HG02840 (cell line): ENCODE data around the gene PRDM16.

Experiments
- ATAC-seq: cut with Tn5 transposase; IDR thresholded peaks from one replicate; pipeline ENCODE4 v1.9.1; 2021; ENCODE audit warnings: mild to moderate bottlenecking, moderate library complexity, moderate number of reproducible peaks; ENCODE audit not compliant: unreplicated experiment, low FRiP score

PRDM16 gene

DNA sequence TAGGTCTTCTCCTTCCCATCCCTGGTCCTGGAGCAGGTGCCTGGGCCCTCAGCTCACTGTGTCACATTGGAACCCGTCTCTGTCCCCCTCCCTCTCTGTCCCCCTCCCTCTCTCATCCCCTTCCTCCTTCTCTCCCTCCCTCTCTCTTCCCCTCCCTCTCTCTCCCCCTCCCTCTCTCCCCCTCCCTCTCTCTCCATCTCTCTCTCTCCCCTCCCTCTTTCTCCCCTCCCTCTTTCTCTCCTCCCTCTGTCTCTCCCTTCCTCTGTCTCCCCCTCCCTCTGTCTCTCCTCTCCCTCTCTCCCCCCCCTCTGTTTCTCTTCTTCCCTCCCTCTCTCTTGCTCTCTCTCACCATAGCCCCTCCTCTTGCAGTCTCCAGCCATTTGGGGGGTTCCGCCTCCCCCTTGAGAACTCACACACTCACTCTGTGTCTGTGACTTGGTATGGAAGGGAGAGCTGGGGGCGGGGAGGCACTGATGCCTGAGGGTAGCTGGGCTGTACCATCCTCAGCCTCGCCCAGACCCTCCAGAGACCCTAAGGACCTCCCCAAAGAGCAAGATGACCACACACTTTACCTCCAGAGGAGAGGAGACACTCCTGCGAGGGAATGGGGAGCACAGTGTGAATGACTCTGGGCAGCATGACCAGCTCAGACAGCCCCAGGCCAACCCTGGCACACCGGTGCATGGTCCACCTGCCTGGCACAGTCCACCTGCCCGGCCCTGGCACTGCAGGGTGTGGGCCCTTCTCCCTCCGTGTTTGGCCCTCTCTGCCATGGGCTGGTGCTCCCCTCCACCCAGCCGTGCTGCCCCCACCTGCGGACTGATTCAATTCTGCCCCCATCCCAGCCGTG lies 282.7 kb downstream of the PRDM16 start:
- no peak for ATAC-seq

DNA sequence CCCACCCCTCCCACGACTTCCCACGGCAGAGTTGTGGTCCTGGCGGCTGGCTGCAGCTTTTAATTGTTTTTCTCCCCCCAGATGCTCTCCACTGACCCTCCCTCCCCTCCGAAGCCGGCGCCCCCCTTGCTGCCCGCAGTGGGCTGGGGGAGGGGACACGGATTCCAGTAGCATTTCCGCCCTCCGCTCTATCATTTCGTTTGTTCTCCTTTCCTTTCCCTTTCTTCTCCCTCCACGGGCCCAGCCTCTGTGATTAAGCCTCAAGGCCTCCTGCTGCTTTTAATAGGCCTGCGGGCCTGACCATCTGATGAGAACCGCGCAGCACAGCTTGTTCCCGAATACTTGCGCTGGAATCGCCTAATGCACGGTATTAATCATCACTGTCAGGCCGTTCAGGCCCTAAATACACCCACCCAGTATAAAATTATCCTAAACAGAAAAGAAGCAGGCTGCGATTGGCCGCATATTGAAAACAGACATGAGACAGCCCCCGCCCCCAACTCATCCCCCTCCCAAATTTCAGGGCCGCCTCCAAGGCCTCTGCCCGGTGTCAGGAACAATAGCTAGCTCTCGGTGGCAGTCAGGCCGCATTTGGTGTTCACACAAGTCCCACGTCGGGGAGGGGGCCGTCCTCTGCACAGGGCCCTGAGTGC lies 283.4 kb downstream of the PRDM16 start:
- no peak for ATAC-seq

DNA sequence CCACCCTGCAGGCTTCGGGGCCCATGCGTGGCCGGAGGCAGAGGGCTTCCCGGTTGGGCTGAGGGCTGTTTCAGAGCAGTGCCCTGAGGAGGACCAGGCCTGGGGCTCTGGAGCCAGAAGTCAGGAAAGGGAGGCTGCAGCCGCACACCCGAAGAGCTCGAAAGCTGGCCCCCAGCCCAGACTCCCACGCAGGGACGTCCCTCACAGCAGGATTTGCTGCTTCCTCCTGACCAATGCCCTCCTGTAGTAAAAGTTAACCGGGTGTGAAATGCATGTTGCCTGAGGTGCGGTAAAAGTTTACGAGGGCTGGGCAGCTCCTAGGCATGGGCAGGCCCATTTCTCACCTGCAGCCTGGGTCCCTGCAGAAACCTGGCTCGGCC lies 283.9 kb downstream of the PRDM16 start:
- no peak for ATAC-seq

DNA sequence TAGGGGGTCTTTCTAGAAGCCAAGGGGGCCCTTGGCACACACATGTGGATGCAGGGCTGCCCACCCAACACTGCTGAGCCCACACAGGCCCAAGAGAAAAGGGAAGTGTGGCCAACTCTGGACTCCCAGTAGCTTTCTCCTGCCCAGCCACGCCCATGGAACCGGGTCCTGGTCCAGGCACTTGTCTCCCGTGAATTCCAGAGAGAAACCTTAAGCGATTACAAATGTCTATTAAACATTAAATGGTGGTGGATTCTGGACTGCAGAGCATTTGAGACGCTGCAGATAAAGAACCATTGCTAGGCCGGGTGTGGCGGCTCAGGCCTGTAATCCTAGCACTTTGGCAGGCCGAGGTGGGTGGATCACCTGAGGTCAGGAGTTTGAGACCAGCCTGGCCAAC lies 284.9 kb downstream of the PRDM16 start:
- no peak for ATAC-seq

DNA sequence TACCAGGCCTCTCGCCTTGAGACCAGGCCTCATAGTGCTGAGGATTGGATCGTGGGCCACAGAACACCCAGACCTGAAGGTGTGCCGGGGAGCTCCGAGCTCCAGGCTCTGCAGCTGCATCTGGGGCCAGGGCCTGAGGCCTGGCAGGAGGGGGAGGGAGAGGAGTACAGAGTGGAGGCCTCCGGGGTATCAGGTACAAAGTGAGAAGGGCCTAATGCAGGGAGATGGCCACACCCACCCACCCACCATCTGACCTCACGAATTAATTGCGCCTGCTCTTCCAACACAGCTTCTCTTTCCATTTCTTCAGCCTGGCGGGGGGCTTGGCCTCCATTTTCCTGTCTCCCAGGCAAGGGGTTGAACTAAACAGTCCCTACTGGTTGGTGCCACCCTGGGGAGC lies 286.1 kb downstream of the PRDM16 start:
- no peak for ATAC-seq

DNA sequence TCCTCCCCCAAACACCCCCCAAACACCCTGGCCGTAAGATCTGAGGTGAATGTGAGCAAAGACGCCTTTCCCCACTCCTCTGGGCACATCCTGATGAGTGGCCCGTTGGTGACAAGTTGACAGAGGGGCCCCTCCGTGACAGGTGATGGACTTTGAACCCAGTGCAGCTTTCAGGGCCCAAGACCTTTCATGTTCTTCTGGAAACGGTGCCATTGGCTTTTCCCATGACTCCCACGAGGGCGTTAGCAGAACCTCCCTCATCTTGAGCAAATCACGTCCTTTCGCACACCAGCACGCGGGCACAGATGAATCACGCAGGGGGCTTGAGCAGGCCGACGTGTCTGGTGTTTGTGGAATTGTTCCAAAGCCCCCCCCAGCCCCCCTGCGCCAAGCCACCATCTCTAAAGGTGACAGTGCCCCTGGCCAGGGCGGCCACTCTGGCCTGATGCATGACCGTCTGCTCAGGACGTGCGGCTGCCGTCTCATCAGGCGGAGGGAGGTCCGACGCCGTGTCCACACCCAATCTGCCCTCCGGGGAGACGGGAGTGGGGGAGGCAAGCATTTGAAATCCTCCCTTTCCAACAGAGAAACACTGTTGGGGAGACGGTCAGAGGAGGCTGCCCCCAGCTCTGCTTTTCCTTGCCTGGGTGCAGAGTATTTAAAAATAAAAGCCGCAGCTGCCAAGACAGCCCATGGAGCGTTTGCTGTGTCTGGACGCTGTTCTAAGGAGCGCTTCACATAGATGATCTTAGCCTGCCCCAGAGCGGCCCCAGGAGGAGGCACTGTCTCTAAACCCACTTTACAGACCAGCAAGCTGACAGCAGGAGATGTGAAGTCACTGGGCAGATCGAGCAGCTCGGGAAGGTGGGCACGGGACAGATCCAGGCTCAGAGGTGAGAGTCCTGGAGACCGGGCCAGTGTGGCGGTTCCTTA lies 287.2 kb downstream of the PRDM16 start:
- no peak for ATAC-seq

DNA sequence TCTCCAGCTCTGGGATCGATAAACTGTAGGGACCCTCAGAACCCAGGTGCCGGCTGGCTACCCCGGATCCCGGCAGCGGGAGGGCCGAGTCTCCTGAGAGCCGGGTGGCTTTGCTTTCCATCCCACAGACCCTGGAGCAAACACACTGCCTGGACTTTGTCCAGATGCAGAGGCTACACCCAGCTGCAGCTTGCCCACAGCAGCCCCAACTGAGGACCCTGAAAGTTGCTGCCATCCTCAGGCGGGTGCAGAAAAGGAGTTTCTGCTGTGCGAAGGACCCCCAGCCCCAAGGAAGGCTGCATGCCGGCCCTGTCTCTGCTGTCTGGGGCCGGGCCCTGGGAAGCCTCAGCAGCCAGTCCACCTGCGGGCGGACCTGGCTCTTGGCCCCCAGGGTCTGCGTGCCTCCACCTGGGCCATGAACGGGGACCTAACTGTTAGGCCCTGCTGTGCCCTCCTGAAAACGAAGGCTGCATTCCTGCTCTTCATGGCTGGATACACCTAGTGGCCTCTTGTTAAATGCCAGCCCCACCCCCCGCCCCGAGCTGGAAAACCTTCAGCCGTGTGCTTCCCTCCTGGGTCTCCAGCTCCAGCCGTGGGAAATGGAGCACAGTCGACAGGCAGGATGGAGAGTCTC lies 287.9 kb downstream of the PRDM16 start:
- ATAC-seq: no peak

DNA sequence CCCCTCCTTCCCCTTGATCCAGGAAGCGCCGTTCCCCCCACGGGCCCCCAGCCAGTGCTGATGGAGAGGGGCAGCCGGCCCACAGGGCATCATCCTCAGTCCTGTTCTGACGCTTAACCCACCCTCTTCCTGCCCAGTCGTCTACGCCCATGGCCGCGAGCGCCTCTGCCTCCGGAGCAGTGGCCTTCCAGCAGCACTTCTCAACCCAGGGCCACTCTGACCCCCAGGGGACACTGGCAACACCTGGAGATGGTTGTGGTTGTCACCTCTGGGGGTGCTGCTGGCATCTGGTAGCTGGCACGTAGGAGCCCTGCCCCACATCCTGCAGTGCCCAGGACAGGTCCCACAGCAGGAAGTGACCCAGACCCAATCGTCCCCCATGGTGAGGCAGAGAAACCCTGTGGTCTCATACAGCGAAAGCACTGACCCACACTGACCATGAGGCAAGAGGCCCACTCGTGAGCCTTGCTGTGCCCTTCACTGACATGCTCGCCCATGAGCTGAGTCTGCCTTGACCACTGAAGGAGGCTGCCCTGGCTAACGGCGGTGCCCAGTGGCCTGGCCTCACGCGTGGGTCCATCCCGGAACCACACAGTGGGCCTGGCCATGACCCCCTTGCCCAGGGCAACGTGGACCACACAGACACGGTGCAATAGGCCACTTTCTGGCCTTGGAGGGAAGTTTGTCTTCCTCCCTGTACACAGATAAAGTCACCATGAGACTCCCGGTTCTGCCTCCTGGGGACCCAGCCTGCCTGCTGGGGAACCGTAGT lies 288.7 kb downstream of the PRDM16 start:
- ATAC-seq: no peak

DNA sequence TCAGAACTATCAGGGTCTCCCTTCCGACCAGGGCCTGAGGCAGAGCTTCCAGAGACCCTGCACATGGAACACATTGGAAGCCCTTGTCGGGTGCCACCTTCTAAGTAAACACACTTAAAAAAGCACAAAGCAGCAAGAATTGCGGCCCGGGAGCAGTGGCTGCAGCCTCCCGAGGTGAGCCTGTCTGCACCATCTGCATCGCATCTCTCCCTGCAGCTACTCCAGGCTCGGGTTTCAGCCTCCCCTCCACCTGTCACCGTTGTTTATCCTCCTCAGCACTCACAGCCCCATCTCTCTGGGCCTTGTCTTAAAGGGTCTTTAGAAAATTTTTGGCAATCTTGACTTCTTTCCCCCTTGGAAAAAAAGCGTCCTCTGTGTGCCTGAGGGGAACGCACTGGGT lies 290.3 kb downstream of the PRDM16 start:
- no peak for ATAC-seq

DNA sequence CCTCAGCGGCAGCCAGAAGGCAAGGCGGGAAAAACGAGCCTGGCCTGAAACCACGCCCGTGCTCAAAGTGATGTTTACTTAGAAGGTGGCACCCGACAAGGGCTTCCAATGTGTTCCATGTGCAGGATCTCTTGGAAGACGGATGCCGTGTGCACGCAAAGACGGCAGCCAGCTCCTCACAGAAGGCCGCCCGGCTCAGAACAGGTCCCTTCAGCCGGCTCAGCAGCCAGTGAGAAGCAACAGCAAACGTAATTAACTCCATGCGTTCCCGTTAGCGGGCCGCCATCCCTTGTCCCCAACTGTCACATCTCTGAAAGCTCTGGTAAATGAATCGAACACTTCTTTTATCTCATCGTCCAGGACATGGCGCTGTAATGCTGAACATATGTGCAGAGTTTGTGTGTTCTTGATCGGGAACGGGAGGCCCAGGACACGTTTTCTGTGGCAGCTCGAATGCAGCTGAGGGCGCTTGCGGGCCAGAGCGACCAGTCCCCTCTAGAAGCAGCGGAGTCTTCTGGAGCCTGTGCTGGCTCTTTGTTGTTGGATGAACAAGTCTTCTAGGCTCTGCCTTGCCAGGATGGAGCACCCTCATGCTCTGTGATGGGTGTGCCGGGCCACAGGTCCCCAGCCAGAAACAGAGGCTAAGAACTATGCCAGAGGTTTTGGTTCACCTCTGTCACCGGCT lies 290.9 kb downstream of the PRDM16 start:
- ATAC-seq: no peak

DNA sequence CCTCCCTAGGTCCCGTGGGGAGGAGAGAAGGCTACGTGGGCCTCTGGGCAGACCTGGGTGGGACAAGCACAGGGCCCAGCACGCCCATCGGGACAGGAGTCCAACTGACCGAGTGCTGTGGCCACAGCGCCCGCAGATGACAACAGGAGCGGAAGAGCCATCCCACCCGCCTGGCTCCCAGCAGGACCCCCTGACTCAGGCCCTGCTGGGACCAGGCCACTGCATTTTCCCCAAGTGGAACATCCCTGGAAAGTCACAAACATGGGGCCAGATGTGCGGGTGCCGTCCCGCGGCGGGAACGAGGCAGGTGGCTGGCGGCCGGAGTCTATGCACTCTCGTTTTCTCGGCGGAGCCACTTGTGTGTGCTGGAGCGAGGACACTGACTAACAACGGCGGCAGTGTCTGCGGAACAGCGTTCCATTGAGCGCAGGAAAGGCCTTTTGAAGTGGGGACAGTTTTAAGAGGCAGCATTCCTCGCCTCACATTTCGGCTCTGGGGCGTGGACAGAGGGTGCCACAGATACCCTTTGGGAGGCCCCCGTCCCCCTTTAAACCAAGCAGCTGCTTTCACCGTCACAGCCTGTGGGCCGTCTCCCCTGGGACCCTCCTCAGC lies 291.7 kb downstream of the PRDM16 start:
- ATAC-seq: no peak

DNA sequence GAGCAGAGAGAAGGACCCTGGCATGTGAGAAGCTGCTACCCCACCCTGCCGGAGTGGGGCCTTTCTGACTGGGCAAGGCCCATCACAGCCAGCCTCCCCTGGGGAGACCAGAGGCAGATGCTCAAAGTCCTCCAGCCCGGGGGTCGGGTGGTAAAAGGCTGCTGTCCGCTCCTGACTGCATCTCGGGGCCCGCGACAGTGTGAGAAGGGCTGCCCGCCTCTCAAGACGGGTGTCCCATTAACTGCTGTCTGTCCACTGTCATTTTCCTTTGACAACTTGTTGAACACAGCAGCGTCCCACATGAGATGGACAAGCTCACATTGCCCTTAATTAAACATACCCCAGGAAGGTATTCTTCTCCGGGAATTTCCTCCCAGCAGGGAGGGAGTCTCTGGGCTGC lies 294.0 kb downstream of the PRDM16 start:
- no peak for ATAC-seq

DNA sequence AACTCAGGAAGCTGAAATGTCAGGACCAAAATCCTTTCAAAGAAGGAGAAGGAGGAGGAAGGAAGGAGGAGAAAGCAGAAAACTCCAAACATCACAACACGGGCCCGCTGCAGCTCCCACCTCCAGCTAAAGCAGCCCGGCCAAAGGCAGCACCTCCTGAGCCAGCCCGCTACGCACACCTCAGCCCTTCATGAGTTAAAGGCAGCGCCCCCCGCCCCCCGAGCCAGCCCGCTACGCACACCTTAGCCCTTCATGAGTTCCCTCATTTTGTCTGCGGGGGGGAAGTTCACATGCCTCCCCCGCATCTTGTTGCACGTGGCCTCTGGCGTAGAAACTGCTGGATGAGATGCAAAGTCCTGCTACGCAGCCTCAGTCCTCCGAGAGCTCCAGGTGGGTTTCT lies 294.8 kb downstream of the PRDM16 start:
- no peak for ATAC-seq

DNA sequence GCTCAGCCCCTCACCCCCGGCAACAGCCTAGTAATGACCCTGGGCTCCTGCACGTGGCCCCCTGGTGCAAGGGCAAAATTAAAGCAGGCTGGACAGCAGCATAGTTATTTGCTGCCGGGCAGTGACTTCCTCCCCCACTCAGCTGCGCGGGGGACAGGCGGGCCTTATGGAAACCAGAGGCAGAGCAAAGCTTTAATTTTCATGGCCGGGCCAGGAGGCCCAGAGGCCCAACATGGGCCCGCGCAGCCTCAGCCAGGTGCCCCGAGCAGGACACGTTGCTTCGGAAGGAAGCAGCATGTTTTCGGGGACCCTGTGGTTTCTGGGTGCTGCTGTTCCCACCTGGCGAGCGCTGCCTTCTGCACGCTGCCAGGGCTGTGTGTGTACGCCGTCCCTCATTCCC lies 295.5 kb downstream of the PRDM16 start:
- no peak for ATAC-seq

DNA sequence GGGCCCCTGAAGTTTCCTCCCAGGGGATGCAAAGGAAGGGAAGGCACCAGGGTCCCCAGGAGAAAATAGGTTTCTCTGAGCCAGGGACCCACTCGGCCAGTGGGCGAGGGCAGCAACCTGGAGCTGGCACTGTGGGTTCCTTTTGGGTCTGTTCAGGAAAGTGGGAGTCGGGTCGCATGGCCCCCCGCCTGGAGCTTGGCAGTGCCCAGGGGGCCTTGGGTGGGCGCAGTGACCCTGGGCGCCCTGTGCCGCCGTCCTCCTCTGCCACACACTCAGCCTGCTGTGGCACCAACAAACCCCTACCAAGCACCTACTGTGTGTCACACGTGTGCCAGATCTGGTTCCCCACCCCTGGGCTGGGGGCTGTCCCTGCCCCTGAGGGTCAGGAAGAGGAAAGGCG lies 296.0 kb downstream of the PRDM16 start:
- ATAC-seq: no peak

DNA sequence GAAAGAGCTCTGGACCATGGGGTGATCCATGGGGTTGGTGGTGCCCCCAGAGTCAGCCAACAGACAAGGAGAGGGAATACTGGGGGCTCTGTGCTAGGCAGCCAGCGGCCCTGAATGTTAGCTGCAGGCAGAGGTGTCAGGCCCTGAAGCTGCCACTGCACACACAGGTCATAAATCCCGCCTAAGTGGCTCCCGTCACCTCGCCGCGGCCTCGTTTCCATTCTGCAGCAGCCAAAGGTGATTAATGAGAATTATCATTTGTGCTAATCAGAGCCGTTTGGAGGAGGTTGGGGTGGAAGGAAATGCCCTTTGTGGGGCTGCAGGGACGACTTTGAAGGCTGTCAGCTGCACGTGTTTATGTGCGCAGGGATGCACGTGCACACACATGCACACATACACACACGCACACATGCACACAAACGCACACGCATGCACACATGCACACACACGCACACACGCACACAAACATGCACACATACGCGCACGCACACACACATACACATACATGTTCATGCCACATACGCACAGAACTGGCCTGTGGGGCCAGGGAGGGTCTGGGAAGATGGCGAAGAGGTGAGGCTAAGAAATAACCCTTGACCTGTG lies 296.6 kb downstream of the PRDM16 start:
- no peak for ATAC-seq

DNA sequence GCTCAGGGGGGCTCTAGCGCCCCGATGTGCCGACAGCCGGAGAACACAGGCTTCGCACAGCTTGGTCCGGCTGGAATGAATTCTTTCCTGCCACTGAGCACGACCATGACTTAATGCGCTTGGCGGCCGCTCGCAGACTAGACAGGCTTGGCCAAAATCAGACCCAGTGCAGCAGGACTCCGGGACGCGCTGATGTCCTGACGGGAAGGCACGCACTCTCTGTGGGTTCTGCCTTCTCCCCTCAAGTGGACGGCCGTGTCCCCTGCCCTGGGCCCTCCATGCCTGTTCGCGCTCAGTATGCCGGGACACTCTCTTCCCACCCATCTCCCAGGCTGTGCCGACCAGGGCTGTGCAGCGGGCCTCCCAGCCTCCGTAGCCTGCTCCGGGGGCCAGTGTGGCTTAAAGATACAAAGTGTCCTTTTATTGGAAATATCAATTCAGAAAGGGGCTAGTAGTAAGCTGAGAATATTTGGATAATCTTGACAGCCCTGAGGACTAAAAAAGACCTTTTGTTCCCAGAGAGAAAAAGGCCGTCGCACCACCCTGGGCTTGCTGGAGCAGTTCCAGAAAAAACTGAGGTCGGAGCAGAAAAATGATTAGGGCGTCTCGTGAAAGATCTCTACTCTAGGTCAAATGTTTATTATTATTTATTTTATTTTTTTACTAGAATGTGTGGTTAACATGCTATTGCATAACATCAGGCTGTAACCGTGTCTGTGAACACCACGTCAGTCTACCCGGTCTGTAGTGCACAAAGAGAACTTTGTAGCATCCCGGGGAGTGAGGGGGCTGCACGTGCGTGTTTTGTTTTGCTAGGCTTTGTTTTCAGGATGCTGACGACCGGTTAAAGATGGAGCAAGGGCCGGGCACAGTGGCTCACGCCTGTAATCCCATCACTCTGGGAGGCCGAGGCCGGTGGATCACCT lies 297.4 kb downstream of the PRDM16 start:
- ATAC-seq: no peak
